ENCODE measurements around the gene SCUBE2.
"Not testable (repeated sequence)": the region's sequence is repeated elsewhere in the genome, so short reads cannot be mapped to it uniquely, and the experiment has no call there.

GRCh38 chr11:9097186-9097943, 6.0 kb upstream of the SCUBE2 start:
- not testable (repeated sequence) for TF ChIP-seq CTCF (IDR thresholded peaks at IDR 0.05); EP300 (IDR thresholded peaks at IDR 0.05); MYC (IDR thresholded peaks at IDR 0.05; ENCODE audit: borderline replicate concordance, low read length); POLR2A (IDR thresholded peaks at IDR 0.05; ENCODE audit: low read length); MAX (IDR thresholded peaks at IDR 0.05); RCOR1 (IDR thresholded peaks at IDR 0.05; ENCODE audit: low read depth, low read length); PBX3 (IDR thresholded peaks at IDR 0.05); RAD21 (conservative IDR thresholded peaks at IDR 0.05 in 1 of 2, IDR thresholded peaks at IDR 0.05 in 1 of 2); CEBPB (IDR thresholded peaks at IDR 0.05); KDM1A (IDR thresholded peaks at IDR 0.05; ENCODE audit: low read depth)

Measured in A549 (cell line).